ENCODE results near the gene ANKRD52.
A peak's percentile ranks its signal among the peaks of the same experiment; 100 is the strongest.

ANKRD52 gene

DNA sequence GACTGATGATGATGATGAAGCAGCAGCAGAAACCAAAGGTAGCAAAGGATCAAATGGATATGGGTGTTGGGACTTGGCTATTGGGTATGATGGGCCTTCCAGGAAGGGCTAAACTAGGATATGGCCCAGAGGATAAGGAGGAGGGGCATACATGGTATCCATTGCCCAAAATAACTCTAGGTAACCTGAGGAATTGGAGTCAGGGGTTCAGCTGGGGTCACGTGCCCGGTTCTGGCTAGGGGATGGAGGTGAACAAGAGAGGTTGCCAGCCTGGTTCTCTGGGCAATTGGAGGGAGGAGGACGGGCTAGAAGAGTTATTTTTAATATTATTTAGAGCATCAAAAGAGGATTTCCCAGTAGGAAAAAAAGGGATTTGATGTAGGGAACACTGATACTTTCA is 2.7 kb upstream of the ANKRD52 start:
- H3K4me3 ChIP-seq (ENCODE audit: control insufficient read depth, low read depth, low read length), result no peak overlapping the region
- TF ChIP-seq, protein P1, sequence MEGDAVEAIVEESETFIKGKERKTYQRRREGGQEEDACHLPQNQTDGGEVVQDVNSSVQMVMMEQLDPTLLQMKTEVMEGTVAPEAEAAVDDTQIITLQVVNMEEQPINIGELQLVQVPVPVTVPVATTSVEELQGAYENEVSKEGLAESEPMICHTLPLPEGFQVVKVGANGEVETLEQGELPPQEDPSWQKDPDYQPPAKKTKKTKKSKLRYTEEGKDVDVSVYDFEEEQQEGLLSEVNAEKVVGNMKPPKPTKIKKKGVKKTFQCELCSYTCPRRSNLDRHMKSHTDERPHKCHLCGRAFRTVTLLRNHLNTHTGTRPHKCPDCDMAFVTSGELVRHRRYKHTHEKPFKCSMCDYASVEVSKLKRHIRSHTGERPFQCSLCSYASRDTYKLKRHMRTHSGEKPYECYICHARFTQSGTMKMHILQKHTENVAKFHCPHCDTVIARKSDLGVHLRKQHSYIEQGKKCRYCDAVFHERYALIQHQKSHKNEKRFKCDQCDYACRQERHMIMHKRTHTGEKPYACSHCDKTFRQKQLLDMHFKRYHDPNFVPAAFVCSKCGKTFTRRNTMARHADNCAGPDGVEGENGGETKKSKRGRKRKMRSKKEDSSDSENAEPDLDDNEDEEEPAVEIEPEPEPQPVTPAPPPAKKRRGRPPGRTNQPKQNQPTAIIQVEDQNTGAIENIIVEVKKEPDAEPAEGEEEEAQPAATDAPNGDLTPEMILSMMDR (IDR thresholded peaks at IDR 0.05; ENCODE audit: control insufficient read depth, insufficient read depth, low read depth, low read length, missing control alignments), result no peak
- DNase-seq (ENCODE audit: low read depth), result no peak

DNA sequence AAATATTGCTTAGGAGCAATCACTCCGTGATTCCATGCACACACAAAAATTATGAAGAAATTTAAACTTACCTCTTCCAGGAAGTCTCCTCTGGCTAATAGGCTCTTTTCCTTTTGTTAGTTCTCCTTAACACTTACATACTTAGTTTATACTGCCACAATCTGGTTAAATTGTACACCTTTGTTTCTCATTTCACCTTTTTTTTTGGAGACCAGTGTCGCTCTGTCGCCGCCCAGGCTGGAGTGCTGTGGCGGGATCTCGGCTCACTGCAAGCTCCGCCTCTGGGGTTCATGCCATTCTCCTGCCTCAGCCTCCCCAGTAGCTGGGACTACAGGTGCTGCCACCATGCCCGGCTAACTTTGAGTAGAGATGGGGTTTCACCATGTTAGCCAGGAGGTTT is 2.2 kb upstream of the ANKRD52 start:
- no peak overlapping the region for H3K4me3 ChIP-seq (ENCODE audit: control insufficient read depth, low read depth, low read length)
- TF ChIP-seq, protein P1 (IDR thresholded peaks at IDR 0.05; ENCODE audit: control insufficient read depth, insufficient read depth, low read depth, low read length, missing control alignments), result no peak
- no peak for DNase-seq (ENCODE audit: low read depth)

GRCh38 chr12:56258820-56259183 is 618 bp upstream of the ANKRD52 start:
- TF ChIP-seq, protein P1 (IDR thresholded peaks at IDR 0.05; ENCODE audit: control insufficient read depth, insufficient read depth, low read depth, low read length, missing control alignments), result no peak
- H3K4me3 ChIP-seq (ENCODE audit: control insufficient read depth, low read depth, low read length), result peak overlapping the region; percentile 77
- no peak for DNase-seq (ENCODE audit: low read depth)

DNA sequence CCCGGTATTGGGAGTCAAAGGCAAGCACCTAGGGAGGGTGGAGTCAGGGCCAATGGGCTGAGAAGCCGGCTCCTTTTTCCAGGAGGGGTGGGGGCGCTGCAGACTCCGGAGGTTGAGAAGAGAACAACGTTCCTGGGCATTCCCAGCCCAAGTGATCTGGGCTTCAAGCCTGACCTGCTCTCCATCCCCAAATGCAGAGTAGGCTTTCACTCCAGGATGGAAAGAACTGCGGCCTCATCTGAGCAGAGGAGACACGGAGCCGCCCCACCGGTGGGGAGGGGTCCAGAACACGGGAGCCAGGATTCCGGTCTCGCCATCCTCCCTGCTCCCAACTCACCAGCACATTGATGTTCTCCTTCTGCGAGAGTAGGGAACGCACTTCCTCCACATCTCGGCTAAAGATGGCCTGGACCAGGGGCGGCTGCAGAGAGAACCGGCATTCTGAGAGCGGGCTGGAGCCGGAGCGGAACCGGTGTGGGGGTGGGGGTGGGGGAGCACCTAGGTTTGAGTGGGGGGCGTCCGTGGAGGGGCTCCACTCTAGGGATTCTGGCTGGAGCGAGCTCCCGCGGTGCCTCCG is 605 bp downstream of the ANKRD52 start:
- no peak for DNase-seq (ENCODE audit: low read depth)
- TF ChIP-seq, protein P1 (IDR thresholded peaks at IDR 0.05; ENCODE audit: control insufficient read depth, insufficient read depth, low read depth, low read length, missing control alignments), result peak; percentile 25
- peak overlapping the region; percentile 77 for H3K4me3 ChIP-seq (ENCODE audit: control insufficient read depth, low read depth, low read length)

DNA sequence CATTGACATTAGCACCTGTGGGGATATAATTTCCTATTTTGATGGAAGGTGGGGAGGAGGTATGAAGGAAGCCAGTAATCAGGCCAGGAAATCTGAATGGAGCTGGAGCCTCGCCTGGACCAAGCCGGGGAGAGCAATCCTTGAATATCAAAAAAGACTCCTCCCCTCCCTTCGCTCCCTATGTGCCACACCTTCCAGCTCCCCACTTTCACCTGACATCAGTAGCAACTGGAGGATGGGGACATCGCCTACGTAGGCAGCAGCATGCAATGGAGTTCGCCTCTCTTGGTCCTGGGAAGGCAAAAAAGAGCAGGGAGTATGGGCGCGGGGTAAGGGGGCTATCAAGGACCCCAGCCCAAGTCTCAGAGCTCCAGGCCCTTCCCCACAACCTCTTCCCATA is 1.1 kb downstream of the ANKRD52 start:
- peak overlapping the region; percentile 77 for H3K4me3 ChIP-seq (ENCODE audit: control insufficient read depth, low read depth, low read length)
- TF ChIP-seq, protein P1 (IDR thresholded peaks at IDR 0.05; ENCODE audit: control insufficient read depth, insufficient read depth, low read depth, low read length, missing control alignments), result no peak

DNA sequence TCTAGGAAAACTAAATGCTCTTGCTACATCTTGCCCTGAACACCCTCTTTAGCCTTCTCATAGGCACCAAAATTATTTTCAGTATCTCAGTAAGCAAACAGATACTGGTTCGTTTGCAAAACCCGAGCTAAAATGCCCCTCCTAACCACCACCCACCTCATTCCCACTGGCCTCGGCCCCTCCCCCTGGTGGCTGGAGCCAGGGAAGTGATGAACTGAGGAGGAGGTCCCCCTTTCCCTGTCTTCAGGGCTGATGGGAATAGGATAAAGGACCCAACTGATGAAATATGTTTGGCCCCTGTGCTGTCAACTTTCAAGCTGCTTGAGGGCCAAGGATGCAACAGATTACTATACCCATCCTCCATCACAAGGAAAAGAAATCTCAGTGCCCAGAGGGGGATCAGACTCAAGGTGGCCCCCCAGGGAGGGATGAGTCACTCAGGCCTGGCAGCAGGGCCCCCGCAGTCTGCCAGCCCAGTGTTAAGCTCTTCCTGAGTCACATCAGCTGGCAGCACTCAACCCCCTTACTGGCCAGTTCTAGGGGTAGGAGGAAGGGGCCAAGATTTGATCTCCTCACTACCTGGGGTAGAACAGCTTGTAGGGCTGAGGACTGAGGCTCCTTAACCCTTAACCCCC is 1.7 kb downstream of the ANKRD52 start:
- TF ChIP-seq, protein P1 (IDR thresholded peaks at IDR 0.05; ENCODE audit: control insufficient read depth, insufficient read depth, low read depth, low read length, missing control alignments), result peak; percentile 9
- H3K4me3 ChIP-seq (ENCODE audit: control insufficient read depth, low read depth, low read length), result peak overlapping the region; percentile 77
- DNase-seq (ENCODE audit: low read depth), result no peak

More for the DNA sequence above, 1.1 kb downstream of the ANKRD52 start:
- no peak for DNase-seq (ENCODE audit: low read depth)

All from AG09309 (cell line).